Fibroblast of lung (primary cell): Measurements from ENCODE around the gene GPC2. TPM values are rescaled to one million over a fixed set of nuclear protein-coding genes. Genes with fewer than 3 reads are reported as not detected.
"Not testable (repeated sequence)": the region's sequence is repeated elsewhere in the genome, so short reads cannot be mapped to it uniquely, and the experiment has no call there.

ENCODE experiments used
- DNase-seq, 2 donors: peaks; one replicate each; pipeline versions ENCODE4 v3.0.0 to v3.0.0-alpha.2; 2010; ENCODE audit warnings: low read depth in 2 of 2
- H2AFZ ChIP-seq: 2 replicates; pipeline ENCODE4 v1.5.1; 2012; ENCODE audit warnings: low read length, control low read depth, inconsistent platforms
- H3K27ac ChIP-seq: 2 replicates; pipeline ENCODE4 v1.5.1; 2011; ENCODE audit warnings: low read length, control low read depth; ENCODE audit not compliant: insufficient read depth
- H3K27me3 ChIP-seq: 2 replicates; pipeline ENCODE4 v1.5.1; 2011; ENCODE audit warnings: mild to moderate bottlenecking, low read length; ENCODE audit not compliant: control insufficient read depth, insufficient read depth
- H3K36me3 ChIP-seq: 2 replicates; pipeline ENCODE4 v1.5.1; 2011; ENCODE audit warnings: low read length; ENCODE audit not compliant: control insufficient read depth, insufficient read depth
- H3K4me1 ChIP-seq: 2 replicates; pipeline ENCODE4 v1.5.1; 2011; ENCODE audit warnings: low read length; ENCODE audit not compliant: control insufficient read depth, insufficient read depth; ENCODE audit errors: extremely low read depth
- H3K4me2 ChIP-seq: 2 replicates; pipeline ENCODE4 v1.5.1; 2011; ENCODE audit warnings: low read length, control low read depth; ENCODE audit not compliant: insufficient read depth; ENCODE audit errors: extremely low read depth
- H3K4me3 ChIP-seq, 4 experiments: fragments of 200-600 bp in 1 of 4; sonication (generic) in 1 of 4; replicated peaks in 1 of 4; 2 replicates each; pipeline ENCODE4 v1.5.1; 2011 to 2016; ENCODE audit warnings: low read length in 4 of 4, low read depth in 3 of 4, mild to moderate bottlenecking in 3 of 4, control low read depth in 2 of 4, inconsistent platforms in 1 of 4, mixed read lengths in 1 of 4; ENCODE audit not compliant: insufficient read depth in 1 of 4; ENCODE audit errors: control extremely low read depth in 1 of 4
- H3K79me2 ChIP-seq: 2 replicates; pipeline ENCODE4 v1.5.1; 2012; ENCODE audit warnings: mild to moderate bottlenecking, low read length, inconsistent platforms; ENCODE audit not compliant: control insufficient read depth, insufficient read depth
- H3K9ac ChIP-seq: 2 replicates; pipeline ENCODE4 v1.5.1; 2011; ENCODE audit warnings: mild to moderate bottlenecking, low read length, control low read depth; ENCODE audit not compliant: insufficient read depth
- H3K9me3 ChIP-seq: 2 replicates; pipeline ENCODE4 v1.5.1; 2012; ENCODE audit warnings: low read depth, low read length; ENCODE audit not compliant: control insufficient read depth, insufficient read depth
- H4K20me1 ChIP-seq: 2 replicates; pipeline ENCODE4 v1.5.1; 2011; ENCODE audit warnings: low read length; ENCODE audit not compliant: control insufficient read depth, insufficient read depth; ENCODE audit errors: extremely low read depth
- EZH2 ChIP-seq: IDR thresholded peaks from 2 replicates; pipeline ENCODE4 v1.5.1; 2012; ENCODE audit warnings: low read length, control low read depth, mild to moderate bottlenecking; ENCODE audit errors: missing control alignments
- polyA plus RNA-seq, 2 donors: library from polyadenylated mRNA; depleted of rRNA in 1 of 2; stranded (reverse) in 1 of 2; unstranded in 1 of 2; fragments of >200 nt; gene quantifications; 2 replicates each; pipeline ENCODE4 v1.2.1, GENCODE V29; 2011 to 2012; ENCODE audit warnings: missing spikeins in 1 of 2
- total RNA-seq: library from RNA; depleted of rRNA; stranded (reverse); fragments of >200 nt; gene quantifications from 2 replicates; pipeline ENCODE4 v1.2.1, GENCODE V29; 2014
- TF ChIP-seq, protein P1 (sequence below), 2 donors: IDR thresholded peaks in 1 of 2; conservative IDR thresholded peaks in 1 of 2; 1 replicate in 1 of 2; 2 replicates in 1 of 2; pipeline ENCODE4 v1.5.1; 2011 to 2012; ENCODE audit warnings: low read length in 2 of 2, control low read depth in 1 of 2, inconsistent platforms in 1 of 2, low read depth in 1 of 2, mild to moderate bottlenecking in 1 of 2

Gene GPC2
- total and polyA plus RNA-seq, 2 donors (not counting 1 experiment from before 2014, with no cell fraction given): 0.35 to 2.3 TPM

DNA sequence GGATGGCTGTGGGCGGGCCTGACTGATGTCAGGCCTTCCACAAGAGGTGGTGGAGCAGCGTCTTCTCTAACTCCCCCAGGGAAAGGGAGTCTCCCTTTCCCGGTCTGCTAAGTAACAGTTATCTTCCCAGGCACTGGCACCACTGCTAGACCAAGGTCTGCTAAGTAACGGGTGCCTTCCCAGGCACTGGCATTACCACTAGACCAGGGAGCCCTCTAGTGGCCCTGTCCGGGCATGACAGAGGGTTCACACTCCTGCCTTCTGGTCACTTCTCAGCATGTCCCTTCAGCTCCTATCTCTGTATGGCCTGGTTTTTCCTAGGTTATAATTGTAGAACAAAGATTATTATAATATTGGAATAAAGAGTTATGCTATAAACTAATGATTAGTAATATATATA, 40.8 kb upstream of the GPC2 start:
- peak; percentile 6 to 12 for DNase-seq
- not testable (repeated sequence) for H3K9ac ChIP-seq
- TF ChIP-seq, protein P1, sequence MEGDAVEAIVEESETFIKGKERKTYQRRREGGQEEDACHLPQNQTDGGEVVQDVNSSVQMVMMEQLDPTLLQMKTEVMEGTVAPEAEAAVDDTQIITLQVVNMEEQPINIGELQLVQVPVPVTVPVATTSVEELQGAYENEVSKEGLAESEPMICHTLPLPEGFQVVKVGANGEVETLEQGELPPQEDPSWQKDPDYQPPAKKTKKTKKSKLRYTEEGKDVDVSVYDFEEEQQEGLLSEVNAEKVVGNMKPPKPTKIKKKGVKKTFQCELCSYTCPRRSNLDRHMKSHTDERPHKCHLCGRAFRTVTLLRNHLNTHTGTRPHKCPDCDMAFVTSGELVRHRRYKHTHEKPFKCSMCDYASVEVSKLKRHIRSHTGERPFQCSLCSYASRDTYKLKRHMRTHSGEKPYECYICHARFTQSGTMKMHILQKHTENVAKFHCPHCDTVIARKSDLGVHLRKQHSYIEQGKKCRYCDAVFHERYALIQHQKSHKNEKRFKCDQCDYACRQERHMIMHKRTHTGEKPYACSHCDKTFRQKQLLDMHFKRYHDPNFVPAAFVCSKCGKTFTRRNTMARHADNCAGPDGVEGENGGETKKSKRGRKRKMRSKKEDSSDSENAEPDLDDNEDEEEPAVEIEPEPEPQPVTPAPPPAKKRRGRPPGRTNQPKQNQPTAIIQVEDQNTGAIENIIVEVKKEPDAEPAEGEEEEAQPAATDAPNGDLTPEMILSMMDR (conservative IDR thresholded peaks at IDR 0.05 in 1 of 2, IDR thresholded peaks at IDR 0.05 in 1 of 2; ENCODE audit: low read depth in 1 of 2, low read length in 2 of 2): peak; percentile 30 to 40

DNA sequence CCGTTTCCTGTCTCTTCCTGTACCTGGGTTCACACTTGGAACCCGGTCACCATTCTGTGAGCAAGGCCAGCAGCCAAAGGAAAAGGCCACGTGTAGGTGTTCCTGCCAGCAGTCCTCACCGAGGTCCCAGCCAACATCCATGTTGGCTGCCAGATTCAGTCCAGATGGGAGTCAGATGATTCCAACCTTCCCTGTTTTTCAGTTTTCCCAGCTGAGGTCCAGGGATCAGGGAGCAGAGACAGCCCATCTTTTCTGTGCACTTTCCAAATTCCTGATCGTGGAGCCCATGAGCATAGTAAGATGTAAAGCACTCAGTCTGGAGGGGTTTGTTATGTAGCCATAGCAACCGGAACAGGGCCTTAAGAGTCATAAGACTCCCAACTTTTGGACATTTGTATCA, 38.7 kb upstream of the GPC2 start:
- H3K4me1 ChIP-seq: no peaks in the 10 kb centered on the region
- DNase-seq: peak; percentile 19 to 22

More for the DNA sequence above, 40.8 kb upstream of the GPC2 start:
- not testable (repeated sequence) for H3K27ac ChIP-seq, H3K4me3 ChIP-seq, H3K9me3 ChIP-seq, H3K27me3 ChIP-seq, H3K36me3 ChIP-seq, H3K4me2 ChIP-seq, H3K79me2 ChIP-seq, H4K20me1 ChIP-seq, H3K4me1 ChIP-seq, H2AFZ ChIP-seq

DNA sequence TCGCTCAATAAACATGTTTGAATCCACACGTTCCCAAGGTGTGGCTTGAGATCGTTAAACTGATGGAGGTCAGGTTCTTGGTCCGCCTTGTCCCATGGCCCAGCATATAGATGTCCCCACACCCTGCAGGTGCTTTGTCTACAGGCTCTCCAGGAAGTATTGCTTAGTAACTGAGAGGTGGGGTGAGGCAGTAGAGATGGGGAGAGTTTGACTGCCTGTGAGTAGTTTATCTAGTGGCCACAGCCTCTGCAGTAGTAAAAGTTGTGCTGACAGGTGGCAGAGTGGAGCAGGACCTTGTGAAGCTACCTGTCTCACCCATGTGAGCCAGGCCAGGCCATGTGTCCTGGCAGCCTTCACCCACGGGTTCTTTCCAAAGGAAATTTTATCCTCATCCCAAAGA, 37.2 kb upstream of the GPC2 start:
- not testable (repeated sequence) for H3K9me3 ChIP-seq, H2AFZ ChIP-seq, H3K4me1 ChIP-seq, H3K4me3 ChIP-seq, H3K27me3 ChIP-seq, H3K9ac ChIP-seq, H4K20me1 ChIP-seq, H3K27ac ChIP-seq, H3K4me2 ChIP-seq, DNase-seq, H3K79me2 ChIP-seq, H3K36me3 ChIP-seq

More for the DNA sequence above, 38.7 kb upstream of the GPC2 start:
- no peak for TF ChIP-seq EZH2
- TF ChIP-seq, protein P1 (conservative IDR thresholded peaks at IDR 0.05 in 1 of 2, IDR thresholded peaks at IDR 0.05 in 1 of 2; ENCODE audit: low read depth in 1 of 2, low read length in 2 of 2): no peak
- no peaks in the 10 kb centered on the region for H3K27me3 ChIP-seq
- H3K27ac ChIP-seq: no peak overlapping the region
- H3K79me2 ChIP-seq: no peaks in the 10 kb centered on the region
- no peaks in the 10 kb centered on the region for H4K20me1 ChIP-seq
- H3K4me3 ChIP-seq: no peak overlapping the region
- no peak overlapping the region for H3K4me2 ChIP-seq
- no peak overlapping the region for H3K9ac ChIP-seq
- no peak overlapping the region for H2AFZ ChIP-seq
- no peaks in the 10 kb centered on the region for H3K36me3 ChIP-seq
- no peaks in the 10 kb centered on the region for H3K9me3 ChIP-seq
